GM18951 (cell line): ENCODE data around the gene MUC5AC.
"Not testable (repeated sequence)": the region's sequence is repeated elsewhere in the genome, so short reads cannot be mapped to it uniquely, and the experiment has no call there.

Source experiments
- POLR2A ChIP-seq: IDR thresholded peaks from 4 replicates; pipeline ENCODE4 v1.6.1; 2011; ENCODE audit warnings: mild to moderate bottlenecking; ENCODE audit not compliant: insufficient read length, insufficient read depth; ENCODE audit errors: extremely low read depth
- in situ Hi-C: fragments of 300-500 bp; cut with MboI; formaldehyde crosslinking; loops from one replicate; pipeline ENCODE4 v1.12.0; 2022; ENCODE audit warnings: low sequenced_read_pairs, mixed read lengths, inconsistent platforms; ENCODE audit not compliant: unreplicated experiment

Gene MUC5AC

DNA sequence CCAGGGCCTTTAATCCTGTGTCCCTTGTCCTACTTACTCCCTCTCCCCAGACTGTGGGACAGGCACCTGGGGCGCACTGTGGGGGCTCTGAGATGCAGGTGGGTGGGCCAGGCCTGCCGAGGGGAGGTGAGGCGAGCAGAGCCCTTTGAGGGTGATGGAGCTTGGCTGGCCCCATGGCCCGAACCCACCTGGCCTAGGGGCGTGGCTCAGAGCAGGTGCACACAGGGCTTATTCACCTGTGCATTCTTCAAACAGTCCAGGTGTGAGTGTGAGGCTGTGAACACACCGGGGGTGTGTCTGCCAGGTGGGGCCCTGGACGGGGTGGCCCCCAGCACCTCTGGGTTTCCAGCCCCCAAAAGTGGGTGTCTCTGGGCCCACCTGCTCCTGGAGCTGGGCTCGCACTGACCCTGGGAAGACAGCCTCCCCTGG, 9.0 kb upstream of the MUC5AC start:
- in situ Hi-C loops, result no loop called here

DNA sequence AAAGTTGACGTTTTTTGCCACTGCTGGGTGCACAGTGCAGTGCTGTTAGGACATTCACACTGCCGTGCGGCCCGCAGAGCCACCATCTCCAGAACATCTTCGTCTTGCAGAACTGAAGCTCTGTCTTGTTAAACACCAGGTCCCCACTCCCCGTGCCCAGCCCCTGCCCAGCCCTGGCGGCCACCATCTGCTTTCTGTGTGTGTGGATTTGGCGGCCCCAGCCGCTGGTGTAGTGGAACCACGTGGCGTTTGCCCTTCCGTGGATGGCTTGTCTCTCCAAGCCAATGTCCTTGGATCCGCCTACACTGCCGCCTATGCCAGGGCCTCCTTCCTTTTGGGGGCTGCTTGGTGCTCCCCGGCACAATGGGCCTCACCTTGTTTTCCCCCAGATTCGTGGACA, 8.2 kb upstream of the MUC5AC start:
- in situ Hi-C loops, result no loop called here
- no peak for TF ChIP-seq POLR2A

More for the DNA sequence above, 9.0 kb upstream of the MUC5AC start:
- TF ChIP-seq POLR2A, result no peak

DNA sequence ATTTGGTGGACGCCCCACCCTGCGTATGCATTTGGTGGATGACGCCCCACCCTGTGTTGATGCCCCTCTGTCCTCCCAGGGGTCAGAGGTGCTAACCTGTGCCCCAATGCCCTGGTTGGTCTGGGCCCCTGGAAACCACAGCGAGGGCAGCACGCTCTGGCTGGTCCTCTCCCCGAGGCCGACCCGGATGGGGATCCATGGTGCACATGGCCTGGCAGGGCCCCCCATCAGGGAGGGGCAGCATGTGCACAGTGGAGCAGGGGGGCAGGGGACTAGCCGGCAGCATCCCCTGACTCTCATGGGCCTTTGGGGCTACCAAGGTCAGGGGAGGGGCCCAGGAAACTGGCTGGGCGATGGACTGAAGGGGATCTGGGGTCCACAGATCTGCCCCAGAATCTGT, 7.6 kb upstream of the MUC5AC start:
- TF ChIP-seq POLR2A, result no peak
- in situ Hi-C loops, result no loop called here

DNA sequence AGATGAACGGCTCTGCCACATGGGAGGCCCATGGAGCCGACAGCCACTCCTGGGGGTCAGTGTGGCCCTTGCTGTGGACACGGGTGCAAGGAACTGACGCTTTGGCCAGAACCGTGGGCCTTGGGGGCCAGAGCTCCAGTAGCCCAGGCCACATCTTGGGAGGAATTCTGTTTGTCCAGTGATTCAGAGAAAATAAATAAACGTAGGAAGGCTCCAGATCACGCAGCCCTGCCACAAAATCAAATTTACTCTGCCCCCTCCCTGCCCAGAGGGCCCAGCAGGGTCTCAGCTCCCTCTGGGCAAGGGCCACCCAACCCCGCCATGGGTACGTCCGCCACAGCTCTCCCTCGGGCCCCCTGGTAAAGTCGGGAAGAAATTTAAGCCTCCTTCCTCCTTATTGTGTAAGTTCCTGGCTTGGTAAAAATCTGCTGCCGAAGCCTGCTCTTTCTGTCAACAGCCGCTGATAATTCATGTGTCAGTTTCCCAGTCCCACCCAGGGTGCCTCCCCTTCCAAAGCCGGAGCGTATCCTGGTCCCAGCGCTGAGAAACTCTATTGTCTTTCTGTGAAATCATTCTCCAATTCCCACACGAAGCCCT, 6.9 kb upstream of the MUC5AC start:
- TF ChIP-seq POLR2A, result no peak
- in situ Hi-C loops, result no loop called here

DNA sequence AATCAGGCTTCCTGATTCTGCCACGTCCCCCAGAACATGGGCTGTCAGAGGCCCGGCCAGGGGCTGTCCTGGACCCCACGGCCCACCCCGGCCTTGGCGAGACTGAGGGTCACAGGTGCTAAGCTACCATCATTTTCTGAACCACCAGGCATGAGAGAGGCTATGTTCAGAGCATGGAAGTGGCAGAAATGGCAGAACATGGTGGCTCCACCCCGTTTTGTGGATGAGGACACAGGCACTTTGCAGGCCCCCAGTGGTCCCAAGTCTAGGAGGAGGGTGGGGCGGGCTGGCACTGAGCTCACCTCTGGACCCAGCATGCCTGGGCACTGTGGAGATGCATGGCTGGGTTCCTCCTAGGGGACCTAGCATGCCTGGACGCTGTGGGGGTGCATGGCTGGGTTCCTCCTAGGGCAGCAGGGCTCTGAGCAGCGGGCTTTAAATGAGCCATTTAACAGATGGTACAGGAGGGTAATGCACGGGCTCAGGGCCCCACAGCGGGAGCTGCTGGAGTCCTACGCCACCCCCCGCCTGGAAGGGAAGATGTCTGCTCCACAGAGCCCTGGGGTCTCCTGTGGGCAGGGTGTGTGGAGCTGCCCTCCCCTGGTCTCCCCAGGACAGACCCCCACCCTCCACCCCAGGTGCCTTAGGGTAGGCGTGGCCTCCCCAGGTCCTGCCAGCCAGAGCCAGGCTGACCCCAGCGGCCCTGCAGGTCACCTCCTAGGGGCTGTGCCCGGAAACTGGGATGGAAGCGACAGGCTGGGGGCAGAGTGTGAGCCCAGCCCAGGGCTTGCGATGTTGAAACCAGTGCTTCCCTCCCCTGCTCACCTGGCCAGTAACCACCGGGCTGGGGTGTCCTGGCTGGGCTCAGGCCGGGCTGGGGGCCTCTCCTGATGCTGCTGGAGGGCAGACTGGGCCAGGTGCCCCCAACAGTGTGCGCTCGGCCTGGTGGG, 6.1 kb upstream of the MUC5AC start:
- TF ChIP-seq POLR2A, result no peak
- in situ Hi-C loops, result no loop called here

DNA sequence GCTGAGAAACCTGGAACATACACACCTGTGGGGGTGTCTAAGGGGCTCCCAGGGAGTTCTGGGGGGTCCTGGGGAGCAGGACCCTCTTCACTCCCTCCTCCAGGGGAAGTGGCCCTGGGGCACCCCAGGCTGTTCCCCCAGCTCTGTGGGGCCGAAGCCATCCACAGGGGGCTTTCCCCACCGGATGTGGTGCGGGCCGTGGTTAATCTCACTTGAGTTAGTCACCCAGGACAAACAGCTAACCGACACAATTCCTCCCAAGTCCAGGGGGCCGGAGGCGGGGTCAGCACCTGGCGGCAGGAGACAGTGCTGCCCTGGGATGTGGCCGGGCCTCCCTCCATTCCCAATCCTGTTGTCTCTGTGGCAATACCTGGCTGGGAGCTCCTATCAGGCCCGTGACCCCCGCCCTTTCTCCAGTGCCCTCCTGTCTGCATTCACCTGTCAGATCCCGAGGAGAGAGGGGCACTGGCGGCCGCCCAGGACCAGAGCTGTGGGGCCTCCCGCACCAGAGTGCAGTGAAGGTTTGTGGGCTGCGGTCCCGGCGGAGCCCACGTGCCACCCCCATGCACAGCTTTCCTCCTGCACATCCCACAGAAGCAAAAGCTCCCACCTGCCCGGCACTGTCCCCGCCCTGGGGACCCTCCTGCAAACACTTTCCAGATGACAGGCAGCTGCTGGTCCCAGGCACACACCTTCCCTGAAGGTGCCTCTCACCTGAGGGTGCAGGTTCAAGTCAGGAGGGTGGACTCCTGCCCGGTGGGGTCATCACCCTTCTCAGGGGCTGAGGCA, 5.2 kb upstream of the MUC5AC start:
- no peak for TF ChIP-seq POLR2A
- in situ Hi-C loops, result no loop called here

DNA sequence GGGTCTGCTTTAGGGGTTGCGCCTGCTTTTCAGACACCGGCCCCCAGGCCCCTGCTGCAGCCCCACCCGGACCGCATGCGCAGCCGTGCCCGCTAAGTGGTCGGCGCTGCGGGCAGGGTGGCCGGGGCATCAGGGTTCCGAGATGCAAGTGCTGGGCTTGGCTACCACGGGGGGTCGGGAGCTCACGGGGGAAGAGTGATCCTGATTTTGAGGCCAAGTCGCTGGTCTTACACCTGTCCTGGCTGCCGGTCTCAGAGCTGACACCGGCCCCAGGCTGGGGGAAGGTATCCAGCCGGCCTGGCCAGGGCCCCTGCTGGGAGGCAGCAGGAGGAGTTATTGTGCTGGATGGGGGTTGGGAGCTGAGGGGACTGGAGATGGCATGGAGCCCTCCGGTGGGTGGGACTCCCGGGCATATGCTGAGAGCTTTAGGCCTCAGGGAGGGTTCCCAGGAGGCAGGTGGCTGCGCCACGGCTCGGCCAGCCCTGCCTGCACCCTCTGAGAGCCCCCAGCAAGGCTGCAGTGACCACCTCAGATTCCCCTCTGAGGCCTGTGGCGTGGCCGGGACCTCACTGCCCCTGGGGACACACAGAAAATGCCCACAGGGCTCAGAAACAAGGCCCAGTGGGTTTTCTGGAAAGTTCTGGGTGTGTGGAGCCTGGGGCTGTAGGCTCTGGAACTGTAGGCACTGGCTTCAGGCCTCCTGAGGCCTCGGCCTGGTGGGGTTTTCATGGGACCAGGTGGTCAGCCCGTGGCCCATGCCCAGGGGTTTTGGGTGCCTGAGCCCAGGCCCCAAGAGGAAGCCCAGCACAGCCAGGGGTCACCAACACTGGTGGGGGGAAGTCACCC, 4.4 kb upstream of the MUC5AC start:
- in situ Hi-C loops, result no loop called here
- TF ChIP-seq POLR2A, result no peak

DNA sequence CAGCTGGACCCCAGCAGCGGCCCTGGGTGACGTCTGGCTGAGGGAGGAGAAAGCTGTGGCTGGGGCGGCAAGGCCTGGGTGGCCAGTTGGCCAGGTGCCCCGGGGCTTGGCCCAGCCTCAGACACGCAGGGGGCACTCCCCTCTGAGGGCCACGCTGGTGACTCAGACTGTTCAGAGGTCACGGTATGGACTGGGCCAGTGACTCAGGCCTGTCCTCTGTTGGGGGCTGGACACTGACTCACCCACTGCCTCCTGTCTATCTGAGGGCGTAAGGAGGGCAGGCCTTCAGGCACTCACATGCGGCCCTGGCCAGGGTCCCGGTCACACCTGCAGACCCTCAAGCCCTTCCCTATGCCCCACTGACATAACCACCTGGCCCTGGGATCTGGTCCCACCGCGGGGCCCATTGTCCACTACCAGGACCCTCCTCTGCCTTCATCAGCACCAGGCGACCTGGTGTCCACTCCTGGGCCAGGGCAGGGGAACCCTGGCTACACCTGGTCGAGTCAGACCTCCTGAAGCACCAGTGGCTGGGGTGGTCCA, 3.7 kb upstream of the MUC5AC start:
- in situ Hi-C loops, result no loop called here
- TF ChIP-seq POLR2A, result no peak

DNA sequence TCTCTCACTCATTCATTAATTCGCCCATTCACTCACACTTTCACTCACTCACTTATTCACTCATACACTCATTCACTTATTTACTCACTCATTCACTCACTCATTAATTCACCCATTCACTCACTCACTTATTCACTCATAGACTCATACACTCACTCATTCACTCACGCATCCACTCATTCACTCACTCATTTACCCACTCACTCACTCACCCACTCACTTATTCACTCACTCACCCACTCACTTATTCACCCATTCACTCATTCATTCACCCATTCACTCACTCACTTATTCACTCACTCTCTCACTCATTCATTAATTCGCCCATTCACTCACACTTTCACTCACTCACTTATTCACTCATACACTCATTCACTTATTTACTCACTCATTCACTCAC, 3.1 kb upstream of the MUC5AC start:
- in situ Hi-C loops, result not testable (repeated sequence)

DNA sequence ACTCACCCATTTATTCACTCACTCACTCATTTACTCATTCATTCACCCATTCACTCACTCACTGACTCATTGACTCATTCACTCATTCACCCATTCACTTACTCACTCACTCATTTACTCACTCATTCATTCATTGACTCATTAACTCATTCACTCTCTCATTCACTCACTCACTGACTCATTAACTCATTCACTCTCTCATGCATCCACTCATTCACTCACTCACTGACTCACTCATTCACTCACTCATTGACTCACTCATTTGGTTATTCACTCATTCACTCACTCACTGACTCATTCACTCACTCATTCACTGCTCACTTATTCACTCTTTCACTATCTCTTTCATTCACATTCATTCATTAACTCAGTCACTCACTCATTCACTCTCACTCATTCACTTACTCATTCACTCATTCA, 2.5 kb upstream of the MUC5AC start:
- no peak for TF ChIP-seq POLR2A
- in situ Hi-C loops, result no loop called here

DNA sequence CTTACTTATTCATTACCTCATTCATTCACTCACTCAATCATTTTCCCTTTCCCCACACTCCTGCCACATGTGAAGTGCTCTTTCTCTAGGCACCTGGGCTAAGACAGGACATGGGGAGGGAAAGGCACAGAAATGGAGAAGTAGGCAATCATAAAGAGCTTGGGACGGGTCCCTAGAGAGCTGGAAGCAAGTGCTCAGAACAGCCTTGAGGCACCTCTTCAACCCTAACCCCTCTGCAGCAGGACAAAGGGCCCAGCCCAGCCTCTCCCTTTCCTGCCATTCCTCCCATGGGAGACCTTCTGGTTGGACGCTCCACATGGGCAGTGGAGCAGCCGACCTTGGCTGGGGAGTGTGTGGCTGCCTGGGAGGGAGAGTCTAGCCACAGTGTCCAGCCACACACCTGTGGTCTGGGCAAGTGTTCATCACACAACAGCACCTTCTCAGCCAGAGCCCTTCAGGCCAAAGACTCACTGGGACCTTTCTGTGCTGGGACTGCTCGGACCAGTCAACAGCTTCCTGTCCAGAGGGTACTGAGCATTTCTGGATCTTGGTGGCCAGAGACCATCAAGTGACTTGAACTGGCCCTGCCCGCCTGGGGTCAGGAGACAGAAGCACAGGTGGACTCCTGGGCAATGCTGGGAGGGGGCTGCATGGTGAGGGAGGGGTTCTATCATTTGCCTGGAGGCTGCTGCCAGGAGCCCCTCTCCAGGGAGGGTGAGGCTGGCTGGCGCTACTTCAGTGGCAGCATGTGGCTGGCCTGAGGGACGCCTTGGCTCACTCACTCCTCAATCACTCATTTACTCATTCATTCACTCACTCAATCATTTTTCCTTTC, 1.0 kb upstream of the MUC5AC start:
- TF ChIP-seq POLR2A, result no peak
- in situ Hi-C loops, result no loop called here

DNA sequence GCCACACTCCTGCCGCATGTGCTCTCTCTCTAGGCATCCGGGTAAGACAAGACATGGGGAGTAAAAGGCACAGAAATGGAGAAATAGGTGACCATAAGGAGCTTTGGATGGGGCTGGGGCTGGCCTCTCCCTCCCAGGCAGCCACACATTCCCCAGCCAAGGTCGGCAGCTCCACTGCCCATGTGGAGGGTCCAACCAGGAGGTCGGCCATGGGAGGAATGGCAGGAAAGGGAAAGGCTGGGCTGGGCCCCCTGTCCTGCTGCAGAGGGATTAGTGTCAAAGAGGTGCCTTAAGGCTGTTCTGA, 460 bp upstream of the MUC5AC start:
- in situ Hi-C loops, result no loop called here

More for the DNA sequence above, 460 bp upstream of the MUC5AC start:
- no peak for TF ChIP-seq POLR2A
